AG04450 (cell line): ENCODE measurements around the gene CCL23. TPM values are rescaled to one million over a fixed set of nuclear protein-coding genes. Genes with fewer than 3 reads are reported as not detected.

Source experiments
- CTCF ChIA-PET: fragments of 300-600, 350-600 bp; formaldehyde crosslinking; extraction: SDS; loops from one replicate; lab custom pipeline; 2022; ENCODE audit warnings: antibody characterized with exemption, inconsistent platforms; lab: Charles Lee
- POLR2A ChIA-PET: fragments of 350-600 bp; formaldehyde crosslinking; extraction: SDS; loops from one replicate; lab custom pipeline; 2021; ENCODE audit warnings: antibody characterized with exemption, inconsistent platforms; lab: Yijun Ruan, JAX
- DNase-seq: peaks from one replicate; pipeline ENCODE4 v3.0.0-alpha.2; 2011; ENCODE audit warnings: low read depth, low spot score
- H3K27ac ChIP-seq: one replicate; pipeline ENCODE4 v1.5.1; 2012; ENCODE audit warnings: low read depth, low read length, control low read depth
- H3K27me3 ChIP-seq: one replicate; pipeline ENCODE4 v1.6.0; 2012; ENCODE audit warnings: low read length; ENCODE audit not compliant: control insufficient read depth, insufficient read depth
- H3K4me3 ChIP-seq: 2 replicates; pipeline ENCODE4 v1.5.1; 2011; ENCODE audit warnings: mild to moderate bottlenecking, low read depth, low read length, control low read depth
- H3K9me3 ChIP-seq: 2 replicates; pipeline ENCODE4 v1.5.1; 2012; ENCODE audit warnings: low read length; ENCODE audit not compliant: control insufficient read depth, insufficient read depth
- CTCF ChIP-seq: IDR thresholded peaks from 2 replicates; pipeline ENCODE4 v1.5.1; 2011; ENCODE audit warnings: low read depth, low read length, control low read depth, inconsistent platforms
- polyA plus RNA-seq: library from polyadenylated mRNA; depleted of rRNA; stranded (reverse); fragments of >200 nt; gene quantifications from 2 replicates; pipeline ENCODE4 v1.2.3, GENCODE V29; 2011

Gene CCL23
- polyA plus RNA-seq, 1 experiment, result not detected

GRCh38 chr17:35981908-35982330 is 35.9 kb downstream of the CCL23 start:
- no peak overlapping the region for H3K4me3 ChIP-seq
- POLR2A ChIA-PET, result no interaction called here
- no peaks in the 10 kb centered on the region for H3K9me3 ChIP-seq
- H3K27me3 ChIP-seq, result no peaks in the 10 kb centered on the region
- H3K27ac ChIP-seq, result no peak overlapping the region
- CTCF ChIA-PET, result interaction anchor here (1.0 to 1.5 kb wide), 2 partner anchors 12 to 168 kb away, joined by 5 read pairs; no protein-coding TSS in a partner anchor
- TF ChIP-seq CTCF, result no peak
- DNase-seq, result no peak

GRCh38 chr17:35981246-35981645 is 36.5 kb downstream of the CCL23 start, which contains the start of gene CCL16:
Gene CCL16 (minus strand): TSS chr17:35981497. CDS start chr17:35981420, 77 bp downstream.
- Histone ChIP-seq H3K4me3 (no peak within 1 kb of the TSS), H3K9me3 (no peaks in the 10 kb centered on the region), H3K27me3 (no peaks in the 10 kb centered on the region), H3K27ac (no peak within 1 kb of the TSS)
- DNase-seq, result no peak
- POLR2A ChIA-PET, result no interaction called here
- CTCF ChIA-PET, result interaction anchor here (0.7 to 1.5 kb wide), 2 partner anchors 12 to 169 kb away, joined by 4 to 5 read pairs; no protein-coding TSS in a partner anchor
- TF ChIP-seq CTCF, result no peak

GRCh38 chr17:35978346-35978745 is 39.4 kb downstream of the CCL23 start:
- Histone ChIP-seq H3K9me3 (no peaks in the 10 kb centered on the region), H3K4me3 (no peak overlapping the region), H3K27ac (no peak overlapping the region), H3K27me3 (no peaks in the 10 kb centered on the region)
- DNase-seq, result no peak
- no peak for TF ChIP-seq CTCF
- ChIA-PET POLR2A (no interaction called here), CTCF (interaction anchor here (2.1 kb wide), 1 partner anchor 9 kb away, joined by 8 read pairs; no protein-coding TSS in a partner anchor)

- H3K27ac ChIP-seq, result no peak overlapping the region
- no peaks in the 10 kb centered on the region for H3K27me3 ChIP-seq
- no peak for DNase-seq
- no peak overlapping the region for H3K4me3 ChIP-seq
- ChIA-PET CTCF (interaction anchor here (2.1 kb wide), 1 partner anchor 8 kb away, joined by 8 read pairs; no protein-coding TSS in a partner anchor), POLR2A (no interaction called here)
- H3K9me3 ChIP-seq, result no peaks in the 10 kb centered on the region
- TF ChIP-seq CTCF, result no peak
Observed at GRCh38 chr17:35977509-35977908, 40.3 kb downstream of the CCL23 start.

GRCh38 chr17:35973333-35974260 is 44.2 kb downstream of the CCL23 start:
- TF ChIP-seq CTCF, result no peak
- CTCF ChIA-PET, result interaction anchor here (0.7 to 5.9 kb wide), 2 partner anchors 99 to 174 kb away, joined by 3 to 111 read pairs; no protein-coding TSS in a partner anchor
- H3K9me3 ChIP-seq, result no peaks in the 10 kb centered on the region
- POLR2A ChIA-PET, result no interaction called here
- no peak for DNase-seq
- H3K4me3 ChIP-seq, result no peak overlapping the region
- H3K27ac ChIP-seq, result no peak overlapping the region
- H3K27me3 ChIP-seq, result no peaks in the 10 kb centered on the region
